Astrocyte of the spinal cord (primary cell): Measurements from ENCODE around the gene SPSB2.

ENCODE experiments used
- DNase-seq: peaks from one replicate; pipeline ENCODE4 v3.0.0; 2011; ENCODE audit warnings: low read depth, low spot score
- H3K4me3 ChIP-seq: 2 replicates; pipeline ENCODE4 v1.5.1; 2011; ENCODE audit warnings: low read depth, mild to moderate bottlenecking, low read length, moderate library complexity
- in situ Hi-C: cut with HindIII; loops from 2 replicates; pipeline ENCODE4 v1.10.0; 2017; ENCODE audit warnings: low sequenced_read_pairs
- TF ChIP-seq, protein P1 (sequence below): IDR thresholded peaks from 2 replicates; pipeline ENCODE4 v1.5.1; 2012; ENCODE audit warnings: low read depth, mild to moderate bottlenecking, low read length, inconsistent platforms

Gene SPSB2

DNA sequence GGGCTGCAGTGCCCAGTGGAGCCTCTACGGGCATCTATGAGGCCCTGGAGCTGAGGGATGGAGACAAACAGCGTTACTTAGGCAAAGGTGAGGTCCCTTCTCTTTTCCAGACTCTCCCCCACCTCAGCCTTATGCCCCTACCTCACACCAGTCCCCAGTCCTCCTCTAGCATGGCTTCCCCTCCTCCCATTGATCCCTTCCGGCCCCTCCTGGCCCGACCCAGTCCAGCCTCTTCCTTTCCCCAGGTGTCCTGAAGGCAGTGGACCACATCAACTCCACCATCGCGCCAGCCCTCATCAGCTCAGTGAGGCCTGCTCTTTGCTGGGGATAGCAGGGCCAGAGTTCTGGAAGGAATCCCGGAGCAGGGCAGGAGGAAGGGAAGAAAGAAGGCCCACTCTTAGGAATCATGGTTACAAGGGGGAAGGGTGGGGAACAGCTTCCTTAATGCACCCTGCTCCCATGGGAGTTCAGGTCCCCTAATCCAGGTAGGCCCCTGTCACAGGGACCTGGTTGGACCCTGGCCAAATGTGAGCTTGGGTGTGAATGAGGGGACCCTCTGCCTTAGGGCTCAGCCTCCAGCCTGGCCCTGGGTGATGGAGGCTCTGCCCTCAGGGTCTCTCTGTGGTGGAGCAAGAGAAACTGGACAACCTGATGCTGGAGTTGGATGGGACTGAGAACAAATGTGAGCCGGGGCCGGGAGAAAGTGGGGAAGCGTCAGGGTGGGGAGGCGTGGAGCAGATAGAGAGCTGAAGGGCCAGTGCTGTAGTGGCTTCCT is 43.5 kb upstream of the SPSB2 start:
- DNase-seq, result no peak
- H3K4me3 ChIP-seq, result no peak overlapping the region
- in situ Hi-C loops, result no loop called here
- TF ChIP-seq, protein P1, sequence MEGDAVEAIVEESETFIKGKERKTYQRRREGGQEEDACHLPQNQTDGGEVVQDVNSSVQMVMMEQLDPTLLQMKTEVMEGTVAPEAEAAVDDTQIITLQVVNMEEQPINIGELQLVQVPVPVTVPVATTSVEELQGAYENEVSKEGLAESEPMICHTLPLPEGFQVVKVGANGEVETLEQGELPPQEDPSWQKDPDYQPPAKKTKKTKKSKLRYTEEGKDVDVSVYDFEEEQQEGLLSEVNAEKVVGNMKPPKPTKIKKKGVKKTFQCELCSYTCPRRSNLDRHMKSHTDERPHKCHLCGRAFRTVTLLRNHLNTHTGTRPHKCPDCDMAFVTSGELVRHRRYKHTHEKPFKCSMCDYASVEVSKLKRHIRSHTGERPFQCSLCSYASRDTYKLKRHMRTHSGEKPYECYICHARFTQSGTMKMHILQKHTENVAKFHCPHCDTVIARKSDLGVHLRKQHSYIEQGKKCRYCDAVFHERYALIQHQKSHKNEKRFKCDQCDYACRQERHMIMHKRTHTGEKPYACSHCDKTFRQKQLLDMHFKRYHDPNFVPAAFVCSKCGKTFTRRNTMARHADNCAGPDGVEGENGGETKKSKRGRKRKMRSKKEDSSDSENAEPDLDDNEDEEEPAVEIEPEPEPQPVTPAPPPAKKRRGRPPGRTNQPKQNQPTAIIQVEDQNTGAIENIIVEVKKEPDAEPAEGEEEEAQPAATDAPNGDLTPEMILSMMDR, result no peak

DNA sequence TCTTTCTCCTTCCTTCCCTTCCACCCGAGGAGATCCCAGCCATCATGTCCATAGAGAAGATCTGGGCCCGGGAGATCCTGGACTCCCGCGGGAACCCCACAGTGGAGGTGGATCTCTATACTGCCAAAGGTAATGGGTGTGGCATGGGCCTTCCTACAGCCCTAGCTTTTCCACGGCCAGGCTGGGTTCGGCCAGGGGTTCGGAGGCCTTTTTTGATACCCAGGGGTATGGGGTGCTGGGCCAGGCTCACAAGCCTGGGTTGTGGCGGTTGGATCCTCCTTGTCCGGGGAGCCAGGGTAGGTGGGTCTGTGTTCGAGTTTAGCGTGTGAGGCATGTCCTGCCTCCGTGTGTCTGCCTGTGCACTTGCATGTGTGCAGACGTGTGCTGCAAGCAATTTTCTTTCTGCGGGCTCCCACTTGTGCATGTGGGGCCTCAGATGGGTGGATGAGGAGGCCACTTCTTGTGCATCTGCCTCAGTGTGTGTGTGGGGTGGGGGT is 42.7 kb upstream of the SPSB2 start:
- no peak for DNase-seq
- TF ChIP-seq, protein P1, result no peak
- in situ Hi-C loops, result no loop called here
- peak overlapping the region; percentile 60 for H3K4me3 ChIP-seq

DNA sequence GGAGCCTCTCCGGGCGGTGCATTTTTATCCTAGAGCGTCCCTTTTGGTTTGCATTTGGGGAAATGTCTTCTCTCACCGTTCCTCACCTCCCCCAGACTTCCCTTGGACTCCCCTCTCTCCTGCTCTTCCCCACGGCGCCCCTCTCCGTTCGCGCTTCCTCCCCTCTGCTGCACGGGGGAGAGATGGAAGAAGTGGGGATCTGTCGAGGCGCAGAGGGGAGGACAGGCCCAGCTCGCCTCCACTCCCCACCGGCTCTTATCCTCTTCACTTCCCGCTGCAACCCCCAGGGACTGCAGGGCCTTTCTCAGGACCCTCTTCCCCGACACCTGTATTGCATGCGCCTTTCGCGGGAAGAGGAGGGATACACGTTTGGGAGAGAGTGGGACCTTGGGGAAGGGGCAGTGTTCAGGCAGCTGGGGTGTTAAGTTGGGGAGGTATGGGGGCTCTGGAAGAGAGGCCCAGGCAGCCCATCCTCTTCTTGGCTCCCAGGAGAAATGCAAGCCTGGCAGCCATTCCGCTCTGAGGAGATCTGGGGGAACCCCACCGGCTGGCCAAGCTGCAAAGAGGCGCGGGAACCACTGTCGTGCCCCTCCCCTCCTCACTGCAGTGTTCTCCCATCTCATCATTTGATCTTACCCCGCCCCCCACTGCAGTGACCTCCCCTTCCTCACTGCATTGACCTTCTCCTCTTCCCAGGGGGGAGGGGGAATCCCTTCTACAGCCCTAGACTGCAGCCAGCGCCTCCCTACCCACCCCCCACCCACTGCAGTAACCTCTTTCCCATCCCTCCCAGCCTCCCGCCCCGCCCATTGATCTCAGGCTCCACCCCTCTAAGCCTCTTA is 42.1 kb upstream of the SPSB2 start:
- peak overlapping the region; percentile 60 for H3K4me3 ChIP-seq
- in situ Hi-C loops, result no loop called here
- TF ChIP-seq, protein P1, result no peak
- no peak for DNase-seq

DNA sequence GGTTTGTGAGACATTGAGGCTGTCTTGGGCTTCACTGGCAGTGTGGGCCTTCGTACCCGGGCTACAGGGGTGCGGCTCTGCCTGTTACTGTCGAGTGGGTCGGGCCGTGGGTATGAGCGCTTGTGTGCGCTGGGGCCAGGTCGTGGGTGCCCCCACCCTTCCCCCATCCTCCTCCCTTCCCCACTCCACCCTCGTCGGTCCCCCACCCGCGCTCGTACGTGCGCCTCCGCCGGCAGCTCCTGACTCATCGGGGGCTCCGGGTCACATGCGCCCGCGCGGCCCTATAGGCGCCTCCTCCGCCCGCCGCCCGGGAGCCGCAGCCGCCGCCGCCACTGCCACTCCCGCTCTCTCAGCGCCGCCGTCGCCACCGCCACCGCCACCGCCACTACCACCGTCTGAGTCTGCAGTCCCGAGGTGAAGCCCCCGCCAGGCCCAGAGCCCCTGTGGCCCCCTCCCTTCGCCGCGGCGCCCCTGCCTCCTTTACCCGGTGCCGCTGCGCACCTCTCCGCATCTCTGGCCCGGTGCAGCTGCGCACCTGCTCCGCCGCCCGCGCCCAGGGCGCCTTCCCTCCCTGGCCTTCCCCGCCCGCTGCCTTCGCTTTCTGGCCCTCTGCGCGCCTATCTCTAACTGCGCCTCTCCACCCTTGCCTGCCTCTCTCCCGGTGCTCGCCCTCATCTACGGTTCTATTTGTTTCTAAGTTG is 41.3 kb upstream of the SPSB2 start, which contains the start of gene ENO2:
Gene ENO2 (plus strand): TSS at position 335 of the 701 bp plus-strand sequence. CDS start 1,253 bp downstream, outside the sequence.
- DNase-seq, result peak; percentile 62
- TF ChIP-seq, protein P1, result no peak
- peak within 1 kb of the TSS; percentile 60 for H3K4me3 ChIP-seq
- in situ Hi-C loops, result no loop called here

DNA sequence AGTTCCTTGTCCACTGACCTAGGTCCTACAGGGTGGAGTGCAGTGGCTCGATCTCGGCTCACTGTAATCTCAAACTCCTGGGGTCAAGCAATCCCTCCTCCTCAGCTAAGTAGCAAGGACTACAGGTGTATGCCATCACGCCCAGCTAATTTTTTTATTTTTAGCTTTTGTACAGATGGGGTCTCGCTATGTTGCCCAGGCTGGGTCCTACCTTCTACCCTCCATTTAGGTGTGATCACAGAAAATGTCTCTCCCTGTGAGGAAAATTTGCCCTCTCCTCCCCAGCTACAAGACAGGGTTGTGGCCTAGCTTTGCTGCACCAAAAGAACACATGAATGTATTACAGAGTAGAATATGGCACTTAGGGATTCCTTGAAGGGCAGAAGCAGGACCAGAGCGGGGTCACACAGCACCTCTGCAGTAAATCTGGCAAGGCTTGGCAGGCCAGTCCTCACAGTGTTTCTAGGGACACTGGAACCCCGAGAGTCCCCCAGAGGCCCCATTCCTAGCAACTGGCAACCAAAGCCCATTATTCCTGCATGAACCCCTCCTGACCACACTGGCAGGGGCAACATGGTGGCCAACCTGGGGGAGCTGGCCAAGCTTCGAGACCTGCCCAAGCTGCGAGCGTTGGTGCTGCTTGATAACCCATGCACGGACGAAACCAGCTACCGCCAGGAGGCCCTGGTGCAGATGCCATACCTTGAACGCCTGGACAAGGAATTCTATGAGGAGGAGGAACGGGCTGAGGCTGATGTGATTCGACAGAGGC is 39.2 kb upstream of the SPSB2 start:
- TF ChIP-seq, protein P1, result no peak
- H3K4me3 ChIP-seq, result no peak overlapping the region
- in situ Hi-C loops, result no loop called here
- DNase-seq, result no peak
